Sigmoid colon (tissue), 7 donors: ENCODE measurements around the gene TIMP2. TPM values are rescaled to one million over a fixed set of nuclear protein-coding genes. Genes with fewer than 3 reads are reported as not detected.
A peak's percentile ranks its signal among the peaks of the same experiment; 100 is the strongest.

Experiments used
- DNase-seq: peaks from one replicate; pipeline ENCODE4 v3.0.0-alpha.2; 2019
- H3K27ac ChIP-seq, 4 donors: fragments of 200-600 bp; sonication (generic); one replicate each; pipeline ENCODE4 v1.5.1; 2016 to 2019; ENCODE audit warnings: mild to moderate bottlenecking in 1 of 4
- H3K27me3 ChIP-seq, 3 donors: fragments of 200-600 bp; sonication (generic); one replicate each; pipeline ENCODE4 v1.5.1; 2019; ENCODE audit warnings: mild to moderate bottlenecking in 1 of 3
- H3K36me3 ChIP-seq, 4 donors: fragments of 200-600 bp; sonication (generic); one replicate each; pipeline ENCODE4 v1.5.1; 2016 to 2019
- H3K4me1 ChIP-seq, 4 donors: fragments of 200-600 bp; sonication (generic); one replicate each; pipeline ENCODE4 v1.5.1; 2017 to 2019
- H3K4me3 ChIP-seq, 4 donors: fragments of 200-600 bp; sonication (generic); one replicate each; pipeline ENCODE4 v1.5.1; 2017 to 2019; ENCODE audit warnings: mild to moderate bottlenecking in 2 of 4, moderate library complexity in 1 of 4
- H3K9me3 ChIP-seq, 4 donors: fragments of 200-600 bp in 3 of 4; sonication (generic) in 3 of 4; one replicate each; pipeline versions ENCODE4 v1.5.1 to v1.6.1; 2013 to 2019
- CTCF ChIP-seq, 4 experiments: fragments of 450-650 bp in 3 of 4; fragments of 200-600 bp in 1 of 4; IDR thresholded peaks; one replicate each; pipeline ENCODE4 v1.5.1; 2016 to 2019; ENCODE audit warnings: antibody characterized with exemption in 4 of 4, mild to moderate bottlenecking in 3 of 4, moderate library complexity in 2 of 4
- EP300 ChIP-seq, 4 donors: sonication (generic); formaldehyde crosslinking; IDR thresholded peaks; one replicate each; pipeline ENCODE4 v1.6.1; 2017; ENCODE audit warnings: antibody characterized with exemption in 4 of 4
- POLR2A ChIP-seq, 2 donors: fragments of 450-650 bp; IDR thresholded peaks; one replicate each; pipeline ENCODE4 v1.6.1; 2016; ENCODE audit warnings: antibody characterized with exemption in 2 of 2, mild to moderate bottlenecking in 2 of 2, moderate library complexity in 2 of 2
- POLR2AphosphoS5 ChIP-seq, 4 donors: sonication (generic); formaldehyde crosslinking; IDR thresholded peaks; one replicate each; pipeline ENCODE4 v1.6.1; 2017; ENCODE audit warnings: antibody characterized with exemption in 4 of 4
- WGBS, 2 donors: extraction: QIAGEN DNeasy Blood & Tissue Kit; methylation state at CpG; one replicate each; pipeline ENCODE4 v1.1.7; 2013; 5-methylcytosine and 5-hydroxymethylcytosine counted together
- intact Hi-C: fragments of 100-400 bp; cut with DNase I; formaldehyde crosslinking; loops from one replicate; pipeline ENCODE4 v1.15.1; 2023
- polyA plus RNA-seq, 3 donors: library from polyadenylated mRNA; stranded (reverse); fragments of 200-250 nt; gene quantifications; one replicate each; pipeline ENCODE4 v1.2.3, GENCODE V29; 2013
- total RNA-seq, 4 donors: library from RNA; depleted of rRNA; stranded (reverse); fragments of >200 nt; gene quantifications; one replicate each; pipeline ENCODE4 v1.1.0, GENCODE V29; 2016
- donor health status: healthy with polysubstance abuse.
- donor health status: Bipolar disorder and iron deficiency.
- donor health status: healthy.

Gene TIMP2
- total and polyA plus RNA-seq, 7 donors: 16.4 to 227 (median 142) TPM

- H3K27ac ChIP-seq: peak overlapping the region; percentile 88 to 93 (median 90)
- 44 to 62% methylated on average over 10 of the region's 10 CpGs for WGBS, 2 donors
- intact Hi-C loops: loop anchor here (2.0 kb wide), 1 partner anchor 40 kb away; no protein-coding TSS in a partner anchor
Observed at GRCh38 chr17:78883089-78883532, 42.1 kb downstream of the TIMP2 start.

GRCh38 chr17:78882540-78883088 lies 42.6 kb downstream of the TIMP2 start:
- H3K27me3 ChIP-seq: no peaks in the 10 kb centered on the region
- H3K27ac ChIP-seq: peak overlapping the region; percentile 88 to 93 (median 90)
- peaks cover 0 to 5% (median 0%) of the 10 kb centered on the region in 4 donors for H3K36me3 ChIP-seq
- H3K4me1 ChIP-seq: peaks cover 0 to 93% (median 88%) of the 10 kb centered on the region in 4 donors
- no peaks in the 10 kb centered on the region for H3K9me3 ChIP-seq
- 50 to 72% methylated on average over 14 of the region's 14 CpGs for WGBS, 2 donors
- H3K4me3 ChIP-seq: peak overlapping the region in 2 of 4 donors; percentile 21 to 30
- TF ChIP-seq EP300 (IDR thresholded peaks at IDR 0.05): no peak
- TF ChIP-seq POLR2A (IDR thresholded peaks at IDR 0.05): no peak
- no peak for TF ChIP-seq CTCF (IDR thresholded peaks at IDR 0.05)
- no peak for TF ChIP-seq POLR2AphosphoS5 (IDR thresholded peaks at IDR 0.05)
- intact Hi-C loops: loop anchor here (2.0 kb wide), 1 partner anchor 40 kb away; no protein-coding TSS in a partner anchor
- DNase-seq: no peak

More at GRCh38 chr17:78883089-78883532, 42.1 kb downstream of the TIMP2 start:
- H3K36me3 ChIP-seq: peaks cover 0 to 5% (median 0%) of the 10 kb centered on the region in 4 donors
- H3K4me3 ChIP-seq: peak overlapping the region in 3 of 4 donors; percentile 21 to 30 (median 24)
- H3K27me3 ChIP-seq: no peaks in the 10 kb centered on the region
- H3K9me3 ChIP-seq: no peaks in the 10 kb centered on the region
- TF ChIP-seq POLR2AphosphoS5 (IDR thresholded peaks at IDR 0.05) (peak in 3 of 4 donors; percentile 11 to 28 (median 16)), POLR2A (IDR thresholded peaks at IDR 0.05) (no peak), CTCF (IDR thresholded peaks at IDR 0.05) (no peak), EP300 (IDR thresholded peaks at IDR 0.05) (peak in 1 of 4 donors; percentile 18)
- peak; percentile 90 for DNase-seq
- peaks cover 0 to 89% (median 88%) of the 10 kb centered on the region in 4 donors for H3K4me1 ChIP-seq

GRCh38 chr17:78879635-78880186 lies 45.5 kb downstream of the TIMP2 start:
- TF ChIP-seq CTCF (IDR thresholded peaks at IDR 0.05) (no peak), EP300 (IDR thresholded peaks at IDR 0.05) (peak in 1 of 4 donors; percentile 27), POLR2A (IDR thresholded peaks at IDR 0.05) (no peak), POLR2AphosphoS5 (IDR thresholded peaks at IDR 0.05) (peak in 3 of 4 donors; percentile 34 to 77 (median 39))
- DNase-seq: peak; percentile 94
- peak overlapping the region; percentile 87 to 90 (median 88) for H3K27ac ChIP-seq
- H3K36me3 ChIP-seq: no peaks in the 10 kb centered on the region
- 49 to 71% methylated on average over 28 of the region's 28 CpGs for WGBS, 2 donors
- peaks cover 0 to 96% (median 91%) of the 10 kb centered on the region in 4 donors for H3K4me1 ChIP-seq
- H3K4me3 ChIP-seq: peak overlapping the region in 3 of 4 donors; percentile 7 to 11 (median 8)
- no peaks in the 10 kb centered on the region for H3K27me3 ChIP-seq
- intact Hi-C loops: no loop called here
- no peaks in the 10 kb centered on the region for H3K9me3 ChIP-seq

- H3K27ac ChIP-seq: peak overlapping the region; percentile 87 to 90 (median 88)
- TF ChIP-seq POLR2A (IDR thresholded peaks at IDR 0.05) (no peak), CTCF (IDR thresholded peaks at IDR 0.05) (no peak), EP300 (IDR thresholded peaks at IDR 0.05) (no peak), POLR2AphosphoS5 (IDR thresholded peaks at IDR 0.05) (no peak)
- peak overlapping the region in 3 of 4 donors; percentile 7 to 11 (median 8) for H3K4me3 ChIP-seq
- intact Hi-C loops: no loop called here
- DNase-seq: no peak
- H3K4me1 ChIP-seq: peaks cover 0 to 92% (median 89%) of the 10 kb centered on the region in 4 donors
- H3K9me3 ChIP-seq: no peaks in the 10 kb centered on the region
- 88 to 91% methylated on average over 14 of the region's 14 CpGs for WGBS, 2 donors
- no peaks in the 10 kb centered on the region for H3K27me3 ChIP-seq
- H3K36me3 ChIP-seq: no peaks in the 10 kb centered on the region
Observed at GRCh38 chr17:78878871-78879527, 46.2 kb downstream of the TIMP2 start.
